ENCODE measurements around the gene PLEK.

- no peak for TF ChIP-seq EP300 (IDR thresholded peaks at IDR 0.05)
- TF ChIP-seq POLR2A (IDR thresholded peaks at IDR 0.05), result no peak
- no peak for TF ChIP-seq CTCF (IDR thresholded peaks at IDR 0.05)
- TF ChIP-seq POLR2AphosphoS5 (IDR thresholded peaks at IDR 0.05), result no peak
These were observed 46.1 kb upstream of the PLEK start for GRCh38 chr2:68318914-68319397.

Data from sigmoid colon (tissue), 4 donors.